Endothelial cell of umbilical vein (primary cell): ENCODE results near the gene ZBTB46.

Experiments
- EZH2 ChIP-seq: IDR thresholded peaks from 2 replicates; pipeline ENCODE4 v1.6.1; 2012; ENCODE audit warnings: borderline replicate concordance, low read depth, mild to moderate bottlenecking, moderate library complexity, low read length, inconsistent platforms; ENCODE audit not compliant: severe bottlenecking
- GATA2 ChIP-seq: IDR thresholded peaks from 2 replicates; pipeline ENCODE4 v1.7.0; 2011; ENCODE audit warnings: low read depth, mild to moderate bottlenecking, moderate library complexity, mixed read lengths, low read length; ENCODE audit not compliant: insufficient read length, insufficient read depth
- JUN ChIP-seq: IDR thresholded peaks from 2 replicates; pipeline ENCODE4 v1.6.1; 2011; ENCODE audit warnings: borderline replicate concordance, low read depth; ENCODE audit not compliant: insufficient read length, insufficient read depth
- POLR2A ChIP-seq: IDR thresholded peaks from 2 replicates; pipeline ENCODE4 v1.6.1; 2012; ENCODE audit warnings: low read depth, mild to moderate bottlenecking, control low read depth, low read length
- POLR2AphosphoS5 ChIP-seq: IDR thresholded peaks from 2 replicates; pipeline ENCODE4 v1.6.1; 2012; ENCODE audit warnings: low read depth, mild to moderate bottlenecking, control low read depth, low read length, moderate library complexity; ENCODE audit not compliant: insufficient read depth
- TF ChIP-seq, protein P1 (sequence below): IDR thresholded peaks from 2 replicates; pipeline ENCODE4 v1.6.1; 2011; ENCODE audit not compliant: insufficient read depth, insufficient read length
- TF ChIP-seq, protein P2 (sequence below), 2 donors: IDR thresholded peaks; 1 replicate in 1 of 2; 2 replicates in 1 of 2; pipeline ENCODE4 v1.5.1; 2011; ENCODE audit warnings: low read length in 2 of 2, mild to moderate bottlenecking in 2 of 2, moderate library complexity in 2 of 2, control low read depth in 1 of 2, inconsistent platforms in 1 of 2, low read depth in 1 of 2; ENCODE audit not compliant: insufficient read depth in 1 of 2; ENCODE audit errors: extremely low read depth in 1 of 2

DNA sequence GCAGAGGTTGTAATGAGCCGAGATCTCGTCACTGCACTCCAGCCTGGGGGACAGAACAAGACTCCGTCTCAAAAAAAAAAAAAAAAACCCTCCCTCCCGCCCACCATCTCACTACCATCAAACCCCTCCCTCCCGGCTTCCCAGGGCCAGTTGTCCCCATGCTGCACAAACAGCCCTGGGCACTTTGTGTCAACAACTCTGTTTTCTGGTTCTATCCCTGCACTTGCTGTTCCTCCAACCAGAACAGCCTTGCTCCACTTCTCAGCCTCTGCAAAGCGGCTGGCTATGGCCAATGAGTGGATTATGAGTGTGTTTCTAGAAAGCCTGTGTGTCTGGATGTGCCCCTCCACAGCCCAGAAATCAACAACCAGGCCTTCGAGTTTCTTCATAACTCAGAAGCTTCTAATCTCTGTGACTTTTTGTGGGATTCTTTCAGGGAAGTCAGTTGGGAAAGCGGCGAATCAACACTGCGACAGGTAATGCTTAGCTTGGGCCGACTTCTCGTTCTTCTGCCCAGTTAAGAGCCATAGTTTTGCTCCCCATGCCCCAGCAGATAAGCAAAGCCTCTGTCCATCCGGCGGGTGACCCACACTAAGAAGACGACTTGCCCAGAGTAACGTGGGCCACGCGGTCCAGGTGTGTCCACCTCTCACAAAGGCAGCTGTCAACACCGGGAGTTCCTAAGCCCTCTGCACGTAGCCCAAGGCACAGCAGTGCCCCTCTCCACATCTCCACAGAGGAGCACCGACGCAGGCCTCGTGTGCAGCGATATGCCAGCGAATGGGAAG, 5.5 kb downstream of the ZBTB46 start:
- TF ChIP-seq, protein P1, sequence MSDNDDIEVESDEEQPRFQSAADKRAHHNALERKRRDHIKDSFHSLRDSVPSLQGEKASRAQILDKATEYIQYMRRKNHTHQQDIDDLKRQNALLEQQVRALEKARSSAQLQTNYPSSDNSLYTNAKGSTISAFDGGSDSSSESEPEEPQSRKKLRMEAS: no peak
- no peak for TF ChIP-seq POLR2AphosphoS5
- TF ChIP-seq, protein P2, sequence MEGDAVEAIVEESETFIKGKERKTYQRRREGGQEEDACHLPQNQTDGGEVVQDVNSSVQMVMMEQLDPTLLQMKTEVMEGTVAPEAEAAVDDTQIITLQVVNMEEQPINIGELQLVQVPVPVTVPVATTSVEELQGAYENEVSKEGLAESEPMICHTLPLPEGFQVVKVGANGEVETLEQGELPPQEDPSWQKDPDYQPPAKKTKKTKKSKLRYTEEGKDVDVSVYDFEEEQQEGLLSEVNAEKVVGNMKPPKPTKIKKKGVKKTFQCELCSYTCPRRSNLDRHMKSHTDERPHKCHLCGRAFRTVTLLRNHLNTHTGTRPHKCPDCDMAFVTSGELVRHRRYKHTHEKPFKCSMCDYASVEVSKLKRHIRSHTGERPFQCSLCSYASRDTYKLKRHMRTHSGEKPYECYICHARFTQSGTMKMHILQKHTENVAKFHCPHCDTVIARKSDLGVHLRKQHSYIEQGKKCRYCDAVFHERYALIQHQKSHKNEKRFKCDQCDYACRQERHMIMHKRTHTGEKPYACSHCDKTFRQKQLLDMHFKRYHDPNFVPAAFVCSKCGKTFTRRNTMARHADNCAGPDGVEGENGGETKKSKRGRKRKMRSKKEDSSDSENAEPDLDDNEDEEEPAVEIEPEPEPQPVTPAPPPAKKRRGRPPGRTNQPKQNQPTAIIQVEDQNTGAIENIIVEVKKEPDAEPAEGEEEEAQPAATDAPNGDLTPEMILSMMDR (IDR thresholded peaks at IDR 0.05; ENCODE audit: extremely low read depth in 1 of 2, insufficient read depth in 1 of 2, low read depth in 1 of 2, low read length in 2 of 2): no peak
- no peak for TF ChIP-seq POLR2A
- TF ChIP-seq GATA2: no peak
- no peak for TF ChIP-seq EZH2
- no peak for TF ChIP-seq JUN
